GM21825 (cell line): ENCODE data around the gene AP5B1.
"Not testable (repeated sequence)": the region's sequence is repeated elsewhere in the genome, so short reads cannot be mapped to it uniquely, and the experiment has no call there.

Experiments
- ATAC-seq: cut with Tn5 transposase; IDR thresholded peaks from one replicate; pipeline ENCODE4 v1.9.1; 2021; ENCODE audit warnings: mild to moderate bottlenecking, moderate library complexity; ENCODE audit not compliant: unreplicated experiment

The AP5B1 gene

DNA sequence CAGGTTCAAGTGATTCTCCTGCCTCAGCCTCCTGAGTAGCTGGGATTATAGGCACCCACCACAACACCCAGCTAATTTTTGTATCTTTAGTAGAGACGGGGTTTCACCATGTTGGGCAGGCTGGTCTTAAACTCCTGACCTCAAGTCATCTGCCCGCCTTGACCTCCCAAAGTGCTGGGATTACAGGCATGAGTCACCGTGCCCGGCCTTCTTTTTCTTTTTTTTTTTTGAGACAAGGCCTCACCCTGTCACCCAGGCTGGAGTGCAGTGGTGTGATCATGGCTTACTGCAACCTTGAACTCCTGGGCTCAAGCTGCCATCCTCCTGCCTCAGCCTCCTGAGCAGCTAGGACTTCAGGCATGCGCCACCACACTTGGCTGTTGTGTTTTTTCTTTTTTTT, 13.0 kb downstream of the AP5B1 start:
- ATAC-seq = not testable (repeated sequence)

DNA sequence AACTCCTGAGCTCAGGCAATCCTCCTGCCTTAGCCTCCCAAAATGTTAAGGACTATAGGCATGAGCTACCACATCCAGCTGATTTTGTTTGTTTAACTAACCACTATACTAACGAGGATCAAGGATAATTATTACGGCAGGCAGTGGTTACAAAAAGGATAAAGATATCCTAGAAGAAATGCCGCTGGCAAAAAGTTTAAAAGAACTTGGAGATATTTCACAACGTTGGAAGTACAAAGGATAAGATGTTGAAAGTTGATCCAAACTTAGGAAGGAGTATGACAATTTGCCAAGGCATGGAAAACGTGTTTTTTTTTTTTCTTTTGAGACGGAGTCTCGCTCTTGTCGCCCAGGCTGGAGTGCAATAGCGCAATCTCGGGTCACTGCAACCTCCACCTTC, 13.4 kb downstream of the AP5B1 start:
- ATAC-seq = no peak

DNA sequence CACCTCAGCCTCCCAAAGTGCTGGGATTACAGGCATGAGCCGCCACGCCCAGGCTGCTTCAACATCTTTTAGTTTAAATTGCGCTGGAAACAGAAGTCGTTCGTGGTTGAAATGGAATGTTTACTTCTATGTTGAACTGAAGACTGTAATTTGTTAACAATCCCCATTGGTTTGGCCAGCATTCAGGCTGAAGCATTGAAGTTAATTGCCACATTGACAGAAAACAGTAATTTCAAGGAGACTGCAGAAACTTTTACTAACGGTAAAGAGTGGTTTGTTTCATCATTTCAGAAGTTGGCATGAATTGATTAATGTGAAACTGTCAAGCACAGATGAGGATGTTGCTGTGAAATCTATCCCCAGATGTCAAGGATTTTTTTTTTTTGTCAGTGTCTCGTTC, 14.2 kb downstream of the AP5B1 start:
- no peak for ATAC-seq

DNA sequence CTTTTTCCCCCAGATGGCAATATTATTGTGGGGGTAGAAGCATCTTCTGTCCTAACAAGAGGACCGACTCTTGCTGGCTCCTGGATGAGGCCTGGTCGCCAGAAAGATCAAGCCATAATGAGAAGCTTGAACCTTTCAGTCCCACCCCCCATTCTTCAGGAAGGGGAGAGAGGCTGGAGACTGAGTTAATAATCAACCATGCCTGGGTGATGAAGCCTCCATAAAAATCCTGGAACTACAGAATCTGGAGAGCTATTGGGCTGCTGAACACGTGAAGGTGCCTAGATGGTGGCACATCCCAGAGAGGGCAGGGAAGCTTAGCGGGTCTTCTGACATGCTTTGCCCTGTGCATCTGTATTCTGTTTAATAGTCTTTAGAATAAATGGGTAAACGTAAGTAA, 16.3 kb downstream of the AP5B1 start:
- no peak for ATAC-seq

DNA sequence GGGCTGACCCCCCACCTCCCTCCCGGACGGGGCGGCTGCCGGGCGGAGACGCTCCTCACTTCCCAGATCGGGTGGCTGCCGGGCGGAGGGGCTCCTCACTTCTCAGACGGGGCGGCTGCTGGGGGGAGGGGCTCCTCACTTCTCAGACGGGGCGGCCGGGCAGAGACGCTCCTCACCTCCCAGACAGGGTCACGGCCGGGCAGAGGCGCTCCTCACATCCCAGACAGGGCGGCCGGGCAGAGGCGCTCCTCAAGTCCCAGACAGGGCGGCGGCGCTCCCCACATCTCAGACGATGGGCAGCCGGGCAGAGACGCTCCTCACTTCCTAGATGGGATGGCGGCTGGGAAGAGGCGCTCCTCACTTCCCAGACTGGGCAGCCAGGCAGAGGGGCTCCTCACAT, 18.0 kb downstream of the AP5B1 start:
- not testable (repeated sequence) for ATAC-seq

DNA sequence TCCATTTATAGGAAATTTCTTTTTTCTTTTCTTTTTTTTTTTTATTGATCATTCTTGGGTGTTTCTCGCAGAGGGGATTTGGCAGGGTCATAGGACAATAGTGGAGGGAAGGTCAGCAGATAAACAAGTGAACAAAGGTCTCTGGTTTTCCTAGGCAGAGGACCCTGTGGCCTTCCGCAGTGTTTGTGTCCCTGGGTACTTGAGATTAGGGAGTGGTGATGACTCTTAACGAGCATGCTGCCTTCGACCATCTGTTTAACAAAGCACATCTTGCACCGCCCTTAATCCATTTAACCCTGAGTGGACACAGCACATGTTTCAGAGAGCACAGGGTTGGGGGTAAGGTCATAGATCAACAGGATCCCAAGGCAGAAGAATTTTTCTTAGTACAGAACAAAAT, 18.6 kb downstream of the AP5B1 start:
- not testable (repeated sequence) for ATAC-seq

DNA sequence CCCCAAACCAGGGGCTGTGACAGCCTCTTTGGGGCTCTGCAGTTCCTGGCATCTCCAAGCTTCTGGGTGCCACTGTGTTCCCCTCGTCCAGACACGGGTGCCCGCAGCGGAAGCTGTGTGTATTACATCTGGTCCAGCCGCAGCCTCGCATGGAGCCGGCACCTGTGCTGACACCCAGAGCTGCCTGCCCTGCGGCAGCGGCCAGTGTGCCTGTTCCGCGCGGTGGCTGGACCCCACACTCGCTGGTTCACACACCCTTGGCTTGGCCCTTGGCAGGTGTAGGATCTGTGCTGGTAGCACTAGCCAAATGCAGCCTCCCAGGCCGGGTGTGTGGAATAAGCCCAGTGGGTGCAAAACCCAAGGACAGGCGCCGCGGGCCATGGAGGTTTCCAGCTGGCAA, 35.7 kb downstream of the AP5B1 start:
- no peak for ATAC-seq

DNA sequence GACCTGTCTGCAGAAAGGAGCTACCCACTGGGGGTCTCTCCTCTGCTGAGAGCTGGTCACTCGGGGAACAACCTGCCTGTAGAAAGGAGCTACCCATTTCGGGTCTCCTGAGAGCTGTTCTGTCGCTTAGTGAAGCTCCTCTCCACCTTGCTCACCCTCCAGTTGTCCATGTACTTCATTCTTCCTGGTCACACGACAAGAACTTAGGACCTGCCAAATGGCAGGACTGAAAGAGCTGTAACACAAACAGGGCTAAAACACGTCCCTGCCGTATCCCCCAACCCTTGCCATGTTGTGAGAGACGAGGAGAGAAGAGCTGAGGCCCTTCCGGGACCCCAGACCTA, 36.1 kb downstream of the AP5B1 start:
- no peak for ATAC-seq

DNA sequence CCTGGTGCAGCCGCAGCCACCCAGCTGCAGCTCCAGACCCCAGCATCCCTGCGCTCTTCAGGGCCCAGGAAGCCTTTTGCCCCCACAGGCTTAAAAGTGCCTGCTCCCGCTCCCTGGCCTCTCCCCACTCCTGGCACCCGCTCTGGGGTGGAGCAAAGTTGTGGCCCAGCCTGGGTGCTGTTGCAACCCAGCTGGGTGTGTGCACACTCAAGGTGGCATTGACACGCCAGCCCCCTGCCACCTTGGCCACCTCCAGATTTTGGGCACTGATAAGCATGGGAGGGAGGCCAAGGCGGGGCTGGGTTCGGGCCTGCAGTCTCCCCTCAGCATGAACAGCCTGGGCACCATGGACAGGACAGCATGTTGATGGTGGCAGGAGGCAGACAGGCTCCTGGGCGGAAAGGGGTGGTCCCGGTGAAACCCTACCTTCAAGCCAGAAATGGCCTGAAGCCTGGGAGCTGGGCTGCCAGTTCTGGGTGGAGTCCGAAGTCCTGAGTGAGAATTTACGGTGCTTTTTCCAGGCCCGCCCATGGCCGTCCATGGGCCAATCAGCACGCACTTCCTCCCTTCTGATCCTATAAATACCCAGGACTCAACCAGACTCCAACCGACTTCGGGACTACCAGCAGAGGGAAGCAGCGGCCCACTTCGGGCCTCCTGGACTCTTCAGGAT, 36.6 kb downstream of the AP5B1 start:
- no peak for ATAC-seq

DNA sequence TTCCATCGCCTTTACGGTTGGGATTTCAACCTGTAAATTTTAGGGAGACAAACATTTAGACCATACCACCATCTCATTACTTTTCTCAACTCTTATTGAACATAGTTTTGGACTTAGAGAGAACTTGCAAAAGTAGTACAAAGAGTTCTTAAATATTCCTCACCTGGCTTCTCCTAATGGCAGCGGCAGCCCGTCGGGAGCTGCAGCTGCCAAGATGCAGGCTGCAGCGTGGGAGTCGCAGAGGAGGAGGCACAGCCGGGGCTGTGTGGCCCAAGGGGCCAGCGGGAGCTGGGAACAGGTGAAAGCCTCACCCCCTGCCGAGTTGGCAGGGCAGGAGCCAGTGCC, 37.1 kb downstream of the AP5B1 start:
- ATAC-seq = no peak

DNA sequence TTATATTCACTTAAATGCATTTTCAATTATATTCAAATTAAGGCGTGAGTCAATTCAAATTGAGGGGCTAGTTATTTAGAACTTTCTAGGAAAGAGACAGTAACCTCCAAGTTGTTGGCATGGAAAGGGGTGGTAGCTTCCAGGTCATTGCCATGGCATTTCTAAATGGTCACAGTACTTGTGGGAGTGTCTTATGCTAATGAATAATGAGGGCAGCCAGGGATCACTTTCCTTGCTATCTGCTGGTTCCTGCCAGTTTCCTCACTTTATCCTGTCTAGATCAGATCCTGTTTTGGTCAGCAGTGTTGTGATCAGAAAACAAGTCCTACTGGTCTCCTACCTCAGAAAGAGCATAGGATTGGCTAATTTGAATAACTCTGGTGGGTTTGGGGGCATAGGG, 38.4 kb downstream of the AP5B1 start:
- no peak for ATAC-seq

DNA sequence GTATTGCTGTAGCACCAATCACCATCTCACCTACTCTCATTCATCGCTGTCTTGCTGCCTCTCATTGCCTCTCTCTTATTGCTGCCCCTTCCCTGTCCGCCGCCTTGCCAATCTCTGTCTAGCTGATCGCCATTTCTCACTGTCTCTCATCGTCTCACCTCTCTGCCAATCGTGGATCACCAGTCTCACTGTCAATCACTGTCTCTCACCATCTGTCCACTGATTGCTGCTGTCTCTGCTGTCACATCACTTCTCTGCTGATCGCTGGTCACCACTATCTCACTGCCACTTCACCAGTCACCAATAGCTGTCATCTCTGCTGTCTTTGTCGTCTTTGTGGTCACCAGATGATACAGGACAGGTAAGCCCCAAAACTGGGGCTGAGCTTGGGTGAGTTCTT, 39.6 kb downstream of the AP5B1 start:
- no peak for ATAC-seq

DNA sequence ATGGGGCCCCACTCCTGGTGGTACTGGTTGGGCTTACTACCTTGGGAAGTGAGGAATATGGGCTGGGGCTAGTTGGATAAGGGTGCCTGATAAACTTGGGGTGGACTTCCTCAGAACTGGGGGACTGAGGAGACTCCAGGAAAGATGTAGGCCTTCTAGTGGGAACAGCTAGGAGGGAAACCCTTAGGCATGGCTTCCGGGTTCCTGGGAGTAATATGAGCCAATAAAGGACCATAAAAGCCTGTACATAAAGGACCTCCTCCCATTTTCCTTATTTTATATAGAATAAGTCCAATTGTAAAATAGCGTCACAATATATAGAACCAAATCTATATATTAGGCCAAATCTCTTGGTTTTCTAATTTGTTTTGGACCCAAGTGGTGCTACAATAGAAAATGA, 41.8 kb downstream of the AP5B1 start:
- ATAC-seq = no peak

DNA sequence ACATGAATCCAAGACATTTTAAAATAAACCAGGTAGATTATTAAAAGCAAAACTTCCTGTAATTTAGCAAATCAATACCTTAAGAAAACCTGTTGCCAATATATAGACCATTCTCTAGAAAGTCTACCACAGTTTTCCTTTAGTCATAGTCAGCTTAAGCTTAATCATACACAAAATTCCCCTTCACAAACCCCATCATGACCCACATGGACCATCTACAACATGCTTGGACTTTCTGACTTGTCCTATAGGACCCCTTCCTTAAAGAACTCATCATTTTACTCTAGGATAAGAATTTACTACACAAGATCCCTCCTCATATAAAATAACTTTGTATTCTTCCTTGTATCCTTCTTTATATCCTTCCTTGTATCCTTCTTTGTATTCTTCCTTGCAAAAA, 44.0 kb downstream of the AP5B1 start:
- no peak for ATAC-seq

DNA sequence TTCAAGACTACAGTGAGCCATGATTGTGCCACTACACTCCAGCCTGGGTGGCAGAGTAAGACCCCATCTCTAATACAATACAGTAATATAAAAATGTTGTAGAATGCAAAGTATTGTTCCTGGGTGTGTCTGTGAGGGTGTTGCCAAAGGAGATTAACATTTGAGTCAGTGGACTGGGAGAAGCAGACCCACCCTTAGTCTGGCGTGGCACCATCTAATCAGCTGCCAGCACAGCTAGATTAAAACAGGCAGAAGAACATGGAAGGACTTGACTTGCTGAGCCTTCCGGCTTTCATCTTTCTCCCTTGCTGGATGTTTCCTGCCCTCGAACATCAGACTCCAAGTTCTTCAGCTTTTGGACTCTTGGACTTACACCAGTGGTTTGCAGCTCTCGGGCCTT, 45.7 kb downstream of the AP5B1 start:
- ATAC-seq = not testable (repeated sequence)

DNA sequence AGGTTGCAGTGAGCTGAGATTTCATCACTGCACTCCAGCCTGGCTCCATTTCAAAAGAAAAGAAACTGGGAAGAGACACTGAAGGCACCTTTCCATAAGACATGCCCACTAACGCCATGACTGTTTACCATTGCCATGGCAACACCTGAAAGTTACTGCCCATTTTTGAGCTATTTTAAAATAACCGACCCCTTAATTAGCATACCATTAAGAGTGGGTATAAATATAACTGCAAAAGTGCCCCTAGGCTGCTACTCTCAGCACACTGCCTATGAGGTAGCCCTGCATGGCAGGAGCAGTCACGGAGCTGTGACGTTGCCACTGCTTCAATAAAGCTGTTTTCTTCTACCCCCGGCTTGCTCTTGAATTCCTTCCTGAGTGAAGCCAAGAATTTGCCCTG, 50.3 kb downstream of the AP5B1 start:
- ATAC-seq = no peak

DNA sequence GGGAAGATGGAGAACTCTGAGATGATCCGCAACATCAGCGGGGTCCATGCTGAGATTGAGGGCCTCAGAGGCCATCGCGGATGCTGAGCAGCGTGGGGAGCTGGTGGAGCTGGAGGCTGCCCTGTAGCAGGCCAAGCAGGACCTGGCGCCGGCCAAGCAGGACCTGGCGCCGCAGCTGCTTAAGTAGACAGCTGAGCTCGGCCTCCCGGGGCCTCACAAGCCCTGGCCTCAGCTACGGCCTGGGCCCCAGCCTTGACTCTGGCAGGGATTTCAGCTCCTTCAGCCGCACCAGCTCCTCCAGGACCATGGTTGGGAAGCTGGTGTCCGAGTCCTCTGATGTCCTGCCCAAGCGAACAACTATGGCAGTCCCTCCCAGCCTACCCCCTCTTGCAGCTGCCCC, 52.9 kb downstream of the AP5B1 start:
- no peak for ATAC-seq

DNA sequence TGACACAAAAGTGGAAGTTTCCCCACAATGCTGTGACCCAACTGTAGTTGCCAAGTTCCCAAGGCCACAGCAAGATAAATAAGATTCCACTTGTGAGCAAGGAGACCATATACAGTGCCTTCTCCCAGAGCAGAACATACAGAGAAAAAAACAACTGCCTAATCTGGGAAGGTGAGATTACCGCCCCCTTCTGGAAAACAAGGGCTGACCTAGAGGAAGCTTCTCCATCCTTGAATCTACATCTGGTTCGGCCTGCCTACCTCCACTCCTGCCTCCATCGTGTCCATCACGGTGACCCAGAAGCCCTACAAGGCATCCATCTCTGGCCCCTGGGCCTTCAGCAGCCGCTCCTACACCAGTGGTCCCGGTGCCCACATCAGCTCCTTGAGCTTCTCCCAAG, 54.1 kb downstream of the AP5B1 start:
- no peak for ATAC-seq
